Hepatocyte (in vitro differentiated cells): ENCODE results near the gene COTL1.

Experiments used
- EZH2phosphoT487 ChIP-seq: fragments of 200-600 bp; sonication (generic); IDR thresholded peaks from one replicate; pipeline ENCODE4 v1.6.1; 2018; ENCODE audit warnings: antibody characterized with exemption, mild to moderate bottlenecking, low read depth, moderate library complexity; ENCODE audit not compliant: unreplicated experiment, severe bottlenecking
- TF ChIP-seq, protein P1 (sequence below): fragments of 200-600 bp; sonication (generic); IDR thresholded peaks from 2 replicates; pipeline ENCODE4 v1.5.1; 2016; ENCODE audit warnings: antibody characterized with exemption, mild to moderate bottlenecking; ENCODE audit not compliant: poor library complexity

DNA sequence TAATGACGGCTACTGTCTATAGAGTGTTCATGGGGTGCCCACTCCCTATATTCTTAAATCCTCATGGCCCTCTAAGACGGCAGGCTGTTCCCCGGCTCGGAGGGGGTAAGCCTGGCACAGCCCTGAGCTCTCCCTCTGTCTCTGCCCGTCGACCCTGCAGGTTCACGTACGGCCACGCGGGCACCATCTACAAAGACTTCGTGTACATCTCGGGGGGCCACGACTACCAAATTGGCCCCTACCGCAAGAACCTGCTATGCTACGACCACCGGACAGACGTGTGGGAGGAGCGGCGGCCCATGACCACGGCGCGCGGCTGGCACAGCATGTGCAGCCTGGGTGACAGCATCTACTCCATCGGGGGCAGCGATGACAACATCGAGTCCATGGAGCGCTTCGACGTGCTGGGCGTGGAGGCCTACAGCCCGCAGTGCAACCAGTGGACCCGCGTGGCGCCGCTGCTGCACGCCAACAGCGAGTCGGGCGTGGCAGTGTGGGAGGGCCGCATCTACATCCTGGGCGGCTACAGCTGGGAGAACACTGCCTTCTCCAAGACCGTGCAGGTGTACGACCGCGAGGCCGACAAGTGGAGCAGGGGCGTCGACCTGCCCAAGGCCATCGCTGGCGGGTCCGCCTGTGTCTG, 43.7 kb upstream of the COTL1 start:
- TF ChIP-seq, protein P1, sequence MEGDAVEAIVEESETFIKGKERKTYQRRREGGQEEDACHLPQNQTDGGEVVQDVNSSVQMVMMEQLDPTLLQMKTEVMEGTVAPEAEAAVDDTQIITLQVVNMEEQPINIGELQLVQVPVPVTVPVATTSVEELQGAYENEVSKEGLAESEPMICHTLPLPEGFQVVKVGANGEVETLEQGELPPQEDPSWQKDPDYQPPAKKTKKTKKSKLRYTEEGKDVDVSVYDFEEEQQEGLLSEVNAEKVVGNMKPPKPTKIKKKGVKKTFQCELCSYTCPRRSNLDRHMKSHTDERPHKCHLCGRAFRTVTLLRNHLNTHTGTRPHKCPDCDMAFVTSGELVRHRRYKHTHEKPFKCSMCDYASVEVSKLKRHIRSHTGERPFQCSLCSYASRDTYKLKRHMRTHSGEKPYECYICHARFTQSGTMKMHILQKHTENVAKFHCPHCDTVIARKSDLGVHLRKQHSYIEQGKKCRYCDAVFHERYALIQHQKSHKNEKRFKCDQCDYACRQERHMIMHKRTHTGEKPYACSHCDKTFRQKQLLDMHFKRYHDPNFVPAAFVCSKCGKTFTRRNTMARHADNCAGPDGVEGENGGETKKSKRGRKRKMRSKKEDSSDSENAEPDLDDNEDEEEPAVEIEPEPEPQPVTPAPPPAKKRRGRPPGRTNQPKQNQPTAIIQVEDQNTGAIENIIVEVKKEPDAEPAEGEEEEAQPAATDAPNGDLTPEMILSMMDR, result no peak
- no peak for TF ChIP-seq EZH2phosphoT487
